Measurements from ENCODE around the gene CAMK2D. TPM values are rescaled to one million over a fixed set of nuclear protein-coding genes. Genes with fewer than 3 reads are reported as not detected.
A peak's percentile ranks its signal among the peaks of the same experiment; 100 is the strongest.

CAMK2D gene
- total and polyA plus RNA-seq, 5 donors: 77.2 to 177 (median 150) TPM

- ATAC-seq (no peak), DNase-seq (no peak)
- Histone ChIP-seq H3K9me3 (ENCODE audit: control insufficient read depth, low read length) (no peaks in the 10 kb centered on the region), H3K27me3 (ENCODE audit: control insufficient read depth, insufficient read depth) (no peaks in the 10 kb centered on the region), H3K4me3 (ENCODE audit: low read length) (no peak overlapping the region), H3K4me1 (ENCODE audit: control insufficient read depth, insufficient read depth, low read length) (peaks cover 1% of the 10 kb centered on the region), H3K27ac (ENCODE audit: low read length) (no peak overlapping the region)
- 95% methylated on average over 6 of the region's 6 CpGs for WGBS
- intact Hi-C loops (cut with DNase I): loop anchor here (10.0 kb wide), 3 partner anchors 281 to 591 kb away; no protein-coding TSS in a partner anchor
These were observed 22.2 kb upstream of the CAMK2D start for GRCh38 chr4:113783701-113784100.

DNA sequence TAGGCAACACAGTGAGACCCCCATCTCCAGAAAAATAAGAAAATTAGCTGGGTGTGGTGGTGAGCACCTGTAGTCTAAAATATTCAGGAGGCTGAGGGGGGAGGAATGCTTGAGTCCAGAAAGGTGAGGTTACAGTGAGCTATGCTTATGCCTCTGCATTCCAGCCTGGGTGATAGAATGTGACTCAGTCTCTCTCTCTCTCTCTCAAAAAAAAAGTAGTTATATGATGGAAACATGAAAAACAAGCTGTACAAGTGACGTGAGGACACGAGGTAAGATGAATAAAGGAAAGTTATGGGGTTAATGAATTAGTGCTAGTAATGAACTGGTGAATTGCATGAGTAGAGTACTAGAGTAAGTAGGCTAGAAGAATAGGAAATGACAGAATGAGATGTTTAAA lies 21.8 kb upstream of the CAMK2D start:
- over 99% methylated on average over 2 of the region's 2 CpGs for WGBS
- no peaks in the 10 kb centered on the region for H3K9me3 ChIP-seq (ENCODE audit: control insufficient read depth, low read length)
- intact Hi-C loops (cut with DNase I): loop anchor here (10.0 kb wide), 3 partner anchors 282 to 592 kb away; no protein-coding TSS in a partner anchor
- no peak for ATAC-seq
- peaks cover 1% of the 10 kb centered on the region for H3K4me1 ChIP-seq (ENCODE audit: control insufficient read depth, insufficient read depth, low read length)
- no peaks in the 10 kb centered on the region for H3K27me3 ChIP-seq (ENCODE audit: control insufficient read depth, insufficient read depth)
- no peak overlapping the region for H3K4me3 ChIP-seq (ENCODE audit: low read length)
- no peak for DNase-seq
- no peak overlapping the region for H3K27ac ChIP-seq (ENCODE audit: low read length)

- H3K9me3 ChIP-seq (ENCODE audit: control insufficient read depth, low read length): no peaks in the 10 kb centered on the region
- 8% methylated on average over 2 of the region's 2 CpGs for WGBS
These were observed 20.0 kb upstream of the CAMK2D start for GRCh38 chr4:113781439-113782040.

GRCh38 chr4:113776679-113777078 lies 15.1 kb upstream of the CAMK2D start:
- 91% methylated on average over 11 of the region's 11 CpGs for WGBS
- Histone ChIP-seq H3K9me3 (ENCODE audit: control insufficient read depth, low read length) (no peaks in the 10 kb centered on the region), H3K4me3 (ENCODE audit: low read length) (no peak overlapping the region), H3K4me1 (ENCODE audit: control insufficient read depth, insufficient read depth, low read length) (no peaks in the 10 kb centered on the region), H3K27ac (ENCODE audit: low read length) (no peak overlapping the region), H3K27me3 (ENCODE audit: control insufficient read depth, insufficient read depth) (no peaks in the 10 kb centered on the region)
- ATAC-seq (no peak), DNase-seq (no peak)
- intact Hi-C loops (cut with DNase I): loop anchor here in 1 of 4 donors (10.0 kb wide), 1 partner anchor 108 kb away; no protein-coding TSS in a partner anchor

More at GRCh38 chr4:113781439-113782040, 20.0 kb upstream of the CAMK2D start:
- peak in 1 of 2 donors; percentile 31 for ATAC-seq
- no peaks in the 10 kb centered on the region for H3K27me3 ChIP-seq (ENCODE audit: control insufficient read depth, insufficient read depth)
- no peak for DNase-seq
- H3K27ac ChIP-seq (ENCODE audit: low read length): no peak overlapping the region
- H3K4me1 ChIP-seq (ENCODE audit: control insufficient read depth, insufficient read depth, low read length): peaks cover 1% of the 10 kb centered on the region
- H3K4me3 ChIP-seq (ENCODE audit: low read length): no peak overlapping the region
- intact Hi-C loops (cut with DNase I): loop anchor here (10.0 kb wide), 3 partner anchors 283 to 593 kb away; no protein-coding TSS in a partner anchor

DNA sequence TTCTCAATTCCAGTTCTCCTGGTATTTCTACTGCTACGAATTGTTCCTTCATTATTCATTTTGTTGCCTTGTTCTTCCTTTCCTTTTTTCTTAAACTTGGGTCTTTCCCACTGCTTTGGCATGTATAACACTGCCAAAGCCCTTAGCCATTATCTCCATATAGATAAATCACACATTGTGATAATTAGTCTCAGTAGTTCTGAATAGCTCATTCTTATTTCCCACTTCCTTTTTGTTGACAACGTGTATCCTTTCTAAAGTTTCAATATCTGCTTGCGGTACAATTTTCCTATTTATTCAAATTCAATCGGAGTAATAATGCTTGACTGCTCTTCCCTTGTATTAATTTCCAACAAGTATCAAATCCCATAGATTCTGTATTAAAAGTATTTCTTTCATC lies 14.5 kb upstream of the CAMK2D start:
- Histone ChIP-seq H3K4me1 (ENCODE audit: control insufficient read depth, insufficient read depth, low read length) (no peaks in the 10 kb centered on the region), H3K9me3 (ENCODE audit: control insufficient read depth, low read length) (no peaks in the 10 kb centered on the region), H3K4me3 (ENCODE audit: low read length) (no peak overlapping the region), H3K27me3 (ENCODE audit: control insufficient read depth, insufficient read depth) (no peaks in the 10 kb centered on the region), H3K27ac (ENCODE audit: low read length) (no peak overlapping the region)
- no peak for DNase-seq
- WGBS: 51% methylated on average over 4 of the region's 4 CpGs
- no peak for ATAC-seq
- intact Hi-C loops (cut with DNase I): loop anchor here in 1 of 4 donors (10.0 kb wide), 1 partner anchor 109 kb away; no protein-coding TSS in a partner anchor

GRCh38 chr4:113773756-113774155 lies 12.2 kb upstream of the CAMK2D start:
- H3K27me3 ChIP-seq (ENCODE audit: control insufficient read depth, insufficient read depth): no peaks in the 10 kb centered on the region
- WGBS: 79% methylated on average over 3 of the region's 3 CpGs
- H3K9me3 ChIP-seq (ENCODE audit: control insufficient read depth, low read length): no peaks in the 10 kb centered on the region
- no peak for ATAC-seq
- no peak for DNase-seq
- intact Hi-C loops (cut with DNase I): loop anchor here in 1 of 4 donors (10.0 kb wide), 1 partner anchor 111 kb away; no protein-coding TSS in a partner anchor
- H3K4me1 ChIP-seq (ENCODE audit: control insufficient read depth, insufficient read depth, low read length): no peaks in the 10 kb centered on the region
- no peak overlapping the region for H3K27ac ChIP-seq (ENCODE audit: low read length)
- no peak overlapping the region for H3K4me3 ChIP-seq (ENCODE audit: low read length)

GRCh38 chr4:113773014-113773413 lies 11.5 kb upstream of the CAMK2D start:
- Histone ChIP-seq H3K27me3 (ENCODE audit: control insufficient read depth, insufficient read depth) (no peaks in the 10 kb centered on the region), H3K4me3 (ENCODE audit: low read length) (no peak overlapping the region), H3K4me1 (ENCODE audit: control insufficient read depth, insufficient read depth, low read length) (no peaks in the 10 kb centered on the region), H3K27ac (ENCODE audit: low read length) (no peak overlapping the region), H3K9me3 (ENCODE audit: control insufficient read depth, low read length) (no peaks in the 10 kb centered on the region)
- ATAC-seq: no peak
- no peak for DNase-seq
- intact Hi-C loops (cut with DNase I): loop anchor here in 1 of 4 donors (10.0 kb wide), 1 partner anchor 112 kb away; no protein-coding TSS in a partner anchor
- WGBS: 86% methylated on average over 14 of the region's 14 CpGs

GRCh38 chr4:113772319-113772718 lies 10.8 kb upstream of the CAMK2D start:
- 97% methylated on average over 22 of the region's 22 CpGs for WGBS
- Histone ChIP-seq H3K4me1 (ENCODE audit: control insufficient read depth, insufficient read depth, low read length) (no peaks in the 10 kb centered on the region), H3K27ac (ENCODE audit: low read length) (no peak overlapping the region), H3K9me3 (ENCODE audit: control insufficient read depth, low read length) (no peaks in the 10 kb centered on the region), H3K27me3 (ENCODE audit: control insufficient read depth, insufficient read depth) (no peaks in the 10 kb centered on the region), H3K4me3 (ENCODE audit: low read length) (no peak overlapping the region)
- ATAC-seq (peak in 1 of 2 donors; percentile 47), DNase-seq (peak in 2 of 3 donors; percentile 39 to 49)
- intact Hi-C loops (cut with DNase I): loop anchor here in 1 of 4 donors (10.0 kb wide), 1 partner anchor 112 kb away; no protein-coding TSS in a partner anchor

DNA sequence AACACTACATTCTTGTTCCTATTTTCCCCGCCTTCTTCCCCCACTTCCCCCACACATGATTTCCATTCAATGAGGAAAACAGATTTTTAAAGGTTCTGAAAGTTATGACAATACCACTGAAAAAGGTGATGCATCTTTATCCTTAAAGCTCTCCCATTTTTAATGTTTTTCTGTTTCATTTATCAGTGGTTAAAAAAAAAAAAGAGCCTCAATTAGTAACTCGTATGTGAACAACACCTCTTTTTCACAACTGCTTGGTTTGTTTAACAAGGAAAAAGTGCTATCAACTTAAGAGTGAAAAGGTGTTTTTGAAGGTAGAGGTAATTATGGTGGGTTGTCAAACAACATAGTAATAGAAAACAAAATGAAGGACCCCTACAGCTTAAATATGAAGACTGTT lies 8.2 kb upstream of the CAMK2D start:
- Histone ChIP-seq H3K27ac (ENCODE audit: low read length) (no peak overlapping the region), H3K27me3 (ENCODE audit: control insufficient read depth, insufficient read depth) (no peaks in the 10 kb centered on the region), H3K4me1 (ENCODE audit: control insufficient read depth, insufficient read depth, low read length) (no peaks in the 10 kb centered on the region), H3K9me3 (ENCODE audit: control insufficient read depth, low read length) (no peaks in the 10 kb centered on the region), H3K4me3 (ENCODE audit: low read length) (no peak overlapping the region)
- intact Hi-C loops (cut with DNase I): loop anchor here in 2 of 4 donors (10.0 kb wide), 3 partner anchors 115 to 375 kb away; no protein-coding TSS in a partner anchor
- DNase-seq: no peak
- ATAC-seq: no peak
- 80% methylated on average over 2 of the region's 2 CpGs for WGBS

- intact Hi-C loops (cut with DNase I): loop anchor here in 1 of 4 donors (10.0 kb wide), 2 partner anchors 214 to 374 kb away; no protein-coding TSS in a partner anchor
- H3K9me3 ChIP-seq (ENCODE audit: control insufficient read depth, low read length): no peaks in the 10 kb centered on the region
These were observed 7.4 kb upstream of the CAMK2D start for GRCh38 chr4:113768952-113769351.

DNA sequence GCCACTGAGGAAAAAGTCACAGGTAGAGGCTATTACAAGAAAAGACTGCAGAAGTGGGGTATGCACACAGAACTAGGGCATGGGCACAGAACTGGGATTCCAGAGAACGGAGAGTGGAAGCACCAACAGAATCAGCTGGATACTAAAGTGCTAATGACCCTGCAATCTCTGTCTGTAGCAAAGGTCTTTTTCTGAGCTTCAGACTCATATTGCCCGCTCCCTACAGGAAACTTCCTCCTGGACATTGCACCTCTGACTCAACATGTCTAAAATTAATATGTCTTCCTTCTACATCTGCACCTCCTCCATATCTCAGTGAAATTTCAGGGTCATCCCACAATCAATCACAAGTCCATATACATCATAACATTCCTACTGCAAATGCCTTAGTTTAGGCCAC lies 5.3 kb upstream of the CAMK2D start:
- intact Hi-C loops (cut with DNase I): loop anchor here in 1 of 4 donors (10.0 kb wide), 2 partner anchors 212 to 372 kb away; no protein-coding TSS in a partner anchor
- Histone ChIP-seq H3K9me3 (ENCODE audit: control insufficient read depth, low read length) (no peaks in the 10 kb centered on the region), H3K4me3 (ENCODE audit: low read length) (no peak overlapping the region), H3K27ac (ENCODE audit: low read length) (no peak overlapping the region), H3K4me1 (ENCODE audit: control insufficient read depth, insufficient read depth, low read length) (no peaks in the 10 kb centered on the region), H3K27me3 (ENCODE audit: control insufficient read depth, insufficient read depth) (no peaks in the 10 kb centered on the region)
- no peak for ATAC-seq
- no peak for DNase-seq
- 96% methylated on average over 2 of the region's 2 CpGs for WGBS

More at GRCh38 chr4:113768952-113769351, 7.4 kb upstream of the CAMK2D start:
- no peaks in the 10 kb centered on the region for H3K4me1 ChIP-seq (ENCODE audit: control insufficient read depth, insufficient read depth, low read length)
- ATAC-seq (no peak), DNase-seq (no peak)
- 81% methylated on average over 2 of the region's 2 CpGs for WGBS
- no peak overlapping the region for H3K27ac ChIP-seq (ENCODE audit: low read length)
- no peaks in the 10 kb centered on the region for H3K27me3 ChIP-seq (ENCODE audit: control insufficient read depth, insufficient read depth)
- no peak overlapping the region for H3K4me3 ChIP-seq (ENCODE audit: low read length)
